ENCODE results near the gene CCDC185. TPM values are rescaled to one million over a fixed set of nuclear protein-coding genes. Genes with fewer than 3 reads are reported as not detected.

The CCDC185 gene
- polyA plus RNA-seq, 3 donors from 2014 or later = not detected

- no peak for DNase-seq
- Mint-ChIP-seq H3K36me3 (no peaks in the 10 kb centered on the region), H3K27me3 (ENCODE audit: low read depth in 3 of 3) (peaks cover 2 to 10% (median 6%) of the 10 kb centered on the region in 3 donors), H3K4me1 (no peaks in the 10 kb centered on the region), H3K4me3 (no peak overlapping the region), H3K27ac (no peak overlapping the region), H3K9me3 (peaks cover 0 to 5% (median 0%) of the 10 kb centered on the region in 6 donors)
These were observed 12.3 kb downstream of the CCDC185 start for GRCh38 chr1:223405507-223405906.

GRCh38 chr1:223410036-223410435 is 16.8 kb downstream of the CCDC185 start:
- H3K4me3 Mint-ChIP-seq = no peak overlapping the region
- DNase-seq = no peak
- H3K36me3 Mint-ChIP-seq = no peaks in the 10 kb centered on the region
- H3K27ac Mint-ChIP-seq = no peak overlapping the region
- H3K4me1 Mint-ChIP-seq = no peaks in the 10 kb centered on the region
- H3K27me3 Mint-ChIP-seq (ENCODE audit: low read depth in 3 of 3) = peaks cover 2 to 16% (median 6%) of the 10 kb centered on the region in 3 donors
- peaks cover 0 to 3% (median 0%) of the 10 kb centered on the region in 6 donors for H3K9me3 Mint-ChIP-seq

- Mint-ChIP-seq H3K4me3 (no peak overlapping the region), H3K27me3 (ENCODE audit: low read depth in 3 of 3) (peaks cover 0 to 14% (median 4%) of the 10 kb centered on the region in 3 donors), H3K36me3 (no peaks in the 10 kb centered on the region), H3K9me3 (peaks cover 0 to 1% (median 0%) of the 10 kb centered on the region in 6 donors), H3K4me1 (no peaks in the 10 kb centered on the region), H3K27ac (no peak overlapping the region)
- DNase-seq = no peak
These were observed 18.1 kb downstream of the CCDC185 start for GRCh38 chr1:223411309-223411708.

GRCh38 chr1:223411710-223412109 is 18.5 kb downstream of the CCDC185 start:
- H3K9me3 Mint-ChIP-seq = peaks cover 0 to 1% (median 0%) of the 10 kb centered on the region in 6 donors
- no peak for DNase-seq
- no peaks in the 10 kb centered on the region for H3K36me3 Mint-ChIP-seq
- H3K27me3 Mint-ChIP-seq (ENCODE audit: low read depth in 3 of 3) = peaks cover 0 to 14% (median 4%) of the 10 kb centered on the region in 3 donors
- H3K27ac Mint-ChIP-seq = no peak overlapping the region
- no peaks in the 10 kb centered on the region for H3K4me1 Mint-ChIP-seq
- H3K4me3 Mint-ChIP-seq = no peak overlapping the region

- peaks cover 0 to 1% (median 0%) of the 10 kb centered on the region in 6 donors for H3K9me3 Mint-ChIP-seq
- H3K27me3 Mint-ChIP-seq (ENCODE audit: low read depth in 3 of 3) = peaks cover 0 to 13% (median 4%) of the 10 kb centered on the region in 3 donors
- no peaks in the 10 kb centered on the region for H3K4me1 Mint-ChIP-seq
- no peaks in the 10 kb centered on the region for H3K36me3 Mint-ChIP-seq
- no peak overlapping the region for H3K4me3 Mint-ChIP-seq
- no peak for DNase-seq
- no peak overlapping the region for H3K27ac Mint-ChIP-seq
These were observed 20.0 kb downstream of the CCDC185 start for GRCh38 chr1:223413216-223413615.

GRCh38 chr1:223417444-223417843 is 24.2 kb downstream of the CCDC185 start:
- Mint-ChIP-seq H3K27me3 (ENCODE audit: low read depth in 3 of 3) (peaks cover 0 to 10% (median 1%) of the 10 kb centered on the region in 3 donors), H3K27ac (no peak overlapping the region), H3K4me1 (no peaks in the 10 kb centered on the region), H3K4me3 (no peak overlapping the region), H3K36me3 (no peaks in the 10 kb centered on the region), H3K9me3 (peaks cover 0 to 1% (median 0%) of the 10 kb centered on the region in 6 donors)
- no peak for DNase-seq

- H3K4me3 Mint-ChIP-seq = no peak overlapping the region
- H3K4me1 Mint-ChIP-seq = no peaks in the 10 kb centered on the region
- no peak overlapping the region for H3K27ac Mint-ChIP-seq
- peaks cover 0 to 8% (median 1%) of the 10 kb centered on the region in 3 donors for H3K27me3 Mint-ChIP-seq (ENCODE audit: low read depth in 3 of 3)
- DNase-seq = no peak
- H3K9me3 Mint-ChIP-seq = peaks cover 0 to 1% (median 0%) of the 10 kb centered on the region in 6 donors
- H3K36me3 Mint-ChIP-seq = no peaks in the 10 kb centered on the region
These were observed 24.9 kb downstream of the CCDC185 start for GRCh38 chr1:223417903-223418663.

- no peaks in the 10 kb centered on the region for H3K4me1 Mint-ChIP-seq
- peaks cover 0 to 6% (median 1%) of the 10 kb centered on the region in 3 donors for H3K27me3 Mint-ChIP-seq (ENCODE audit: low read depth in 3 of 3)
- H3K9me3 Mint-ChIP-seq = no peaks in the 10 kb centered on the region
- H3K27ac Mint-ChIP-seq = no peak overlapping the region
- H3K36me3 Mint-ChIP-seq = no peaks in the 10 kb centered on the region
- DNase-seq = no peak
- H3K4me3 Mint-ChIP-seq = no peak overlapping the region
These were observed 25.9 kb downstream of the CCDC185 start for GRCh38 chr1:223419115-223419514.

GRCh38 chr1:223419561-223419960 is 26.3 kb downstream of the CCDC185 start:
- Mint-ChIP-seq H3K4me3 (no peak overlapping the region), H3K9me3 (no peaks in the 10 kb centered on the region), H3K36me3 (no peaks in the 10 kb centered on the region), H3K4me1 (no peaks in the 10 kb centered on the region), H3K27ac (no peak overlapping the region), H3K27me3 (ENCODE audit: low read depth in 3 of 3) (peaks cover 0 to 3% (median 1%) of the 10 kb centered on the region in 3 donors)
- no peak for DNase-seq

GRCh38 chr1:223421025-223421424 is 27.8 kb downstream of the CCDC185 start:
- Mint-ChIP-seq H3K36me3 (no peaks in the 10 kb centered on the region), H3K27ac (no peak overlapping the region), H3K4me3 (no peak overlapping the region), H3K9me3 (no peaks in the 10 kb centered on the region), H3K27me3 (ENCODE audit: low read depth in 3 of 3) (peaks cover 0 to 4% (median 2%) of the 10 kb centered on the region in 3 donors), H3K4me1 (no peaks in the 10 kb centered on the region)
- DNase-seq = no peak

GRCh38 chr1:223421676-223422075 is 28.5 kb downstream of the CCDC185 start:
- peaks cover 0 to 6% (median 3%) of the 10 kb centered on the region in 3 donors for H3K27me3 Mint-ChIP-seq (ENCODE audit: low read depth in 3 of 3)
- DNase-seq = no peak
- H3K9me3 Mint-ChIP-seq = no peaks in the 10 kb centered on the region
- H3K4me3 Mint-ChIP-seq = no peak overlapping the region
- no peaks in the 10 kb centered on the region for H3K4me1 Mint-ChIP-seq
- no peaks in the 10 kb centered on the region for H3K36me3 Mint-ChIP-seq
- no peak overlapping the region for H3K27ac Mint-ChIP-seq

GRCh38 chr1:223422911-223423310 is 29.7 kb downstream of the CCDC185 start:
- H3K36me3 Mint-ChIP-seq = no peaks in the 10 kb centered on the region
- no peaks in the 10 kb centered on the region for H3K9me3 Mint-ChIP-seq
- H3K27ac Mint-ChIP-seq = no peak overlapping the region
- H3K27me3 Mint-ChIP-seq (ENCODE audit: low read depth in 3 of 3) = peaks cover 0 to 6% (median 3%) of the 10 kb centered on the region in 3 donors
- no peaks in the 10 kb centered on the region for H3K4me1 Mint-ChIP-seq
- no peak overlapping the region for H3K4me3 Mint-ChIP-seq
- no peak for DNase-seq

GRCh38 chr1:223423641-223424233 is 30.5 kb downstream of the CCDC185 start:
- DNase-seq = no peak
- Mint-ChIP-seq H3K9me3 (no peaks in the 10 kb centered on the region), H3K4me1 (no peaks in the 10 kb centered on the region), H3K27ac (no peak overlapping the region), H3K36me3 (no peaks in the 10 kb centered on the region), H3K4me3 (no peak overlapping the region), H3K27me3 (ENCODE audit: low read depth in 3 of 3) (peaks cover 0 to 8% (median 3%) of the 10 kb centered on the region in 3 donors)

GRCh38 chr1:223425550-223425949 is 32.3 kb downstream of the CCDC185 start:
- H3K36me3 Mint-ChIP-seq = no peaks in the 10 kb centered on the region
- no peak for DNase-seq
- no peak overlapping the region for H3K27ac Mint-ChIP-seq
- H3K4me3 Mint-ChIP-seq = no peak overlapping the region
- peaks cover 0 to 8% (median 3%) of the 10 kb centered on the region in 3 donors for H3K27me3 Mint-ChIP-seq (ENCODE audit: low read depth in 3 of 3)
- H3K9me3 Mint-ChIP-seq = no peaks in the 10 kb centered on the region
- H3K4me1 Mint-ChIP-seq = no peaks in the 10 kb centered on the region

All from immature natural killer cell (primary cell).